ENCODE measurements around the gene NHSL2. TPM values are rescaled to one million over a fixed set of nuclear protein-coding genes. Genes with fewer than 3 reads are reported as not detected.

NHSL2 gene
- total RNA-seq, 2 experiments from 2014 or later: 0.21 to 0.50 TPM

GRCh38 chrX:72120837-72121236, 210.2 kb downstream of the NHSL2 start:
- Mint-ChIP-seq H3K36me3 (ENCODE audit: low read depth) (no peaks in the 10 kb centered on the region), H3K4me1 (peaks cover 18% of the 10 kb centered on the region), H3K4me3 (no peak overlapping the region), H3K27ac (no peak overlapping the region), H3K9me3 (ENCODE audit: low read depth) (no peaks in the 10 kb centered on the region), H3K27me3 (peaks cover 3% of the 10 kb centered on the region)
- ChIA-PET POLR2A (no interaction called here), CTCF (interaction anchor here (0.6 to 1.3 kb wide), 4 partner anchors 15 to 103 kb away, joined by 3 to 4 read pairs (median 4); no protein-coding TSS in a partner anchor)
- DNase-seq (no peak), ATAC-seq (no peak)
- intact Hi-C loops (cut with DNase I, micrococcal nuclease): loop anchor here in 1 of 2 experiments (2.0 kb wide), 1 partner anchor 20 kb away; no protein-coding TSS in a partner anchor

GRCh38 chrX:72121383-72121782, 210.7 kb downstream of the NHSL2 start:
- Mint-ChIP-seq H3K4me1 (peaks cover 19% of the 10 kb centered on the region), H3K9me3 (ENCODE audit: low read depth) (no peaks in the 10 kb centered on the region), H3K27ac (no peak overlapping the region), H3K4me3 (no peak overlapping the region), H3K36me3 (ENCODE audit: low read depth) (no peaks in the 10 kb centered on the region), H3K27me3 (peaks cover 3% of the 10 kb centered on the region)
- ChIA-PET CTCF (interaction anchor here (0.6 to 1.3 kb wide), 3 partner anchors 16 to 103 kb away, joined by 3 to 4 read pairs (median 4); no protein-coding TSS in a partner anchor), POLR2A (interaction anchor here (0.7 kb wide), 1 partner anchor 448 kb away, joined by 3 read pairs; no protein-coding TSS in a partner anchor)
- intact Hi-C loops (cut with DNase I, micrococcal nuclease): loop anchor here in 1 of 2 experiments (2.0 kb wide), 1 partner anchor 21 kb away; no protein-coding TSS in a partner anchor
- ATAC-seq: peak; percentile 86
- DNase-seq: peak; percentile 58

- Mint-ChIP-seq H3K27ac (no peak overlapping the region), H3K27me3 (peaks cover 6% of the 10 kb centered on the region), H3K4me3 (no peak overlapping the region), H3K36me3 (ENCODE audit: low read depth) (no peaks in the 10 kb centered on the region), H3K9me3 (ENCODE audit: low read depth) (no peaks in the 10 kb centered on the region), H3K4me1 (peaks cover 20% of the 10 kb centered on the region)
- DNase-seq (no peak), ATAC-seq (no peak)
- ChIA-PET POLR2A (no interaction called here), CTCF (no interaction called here)
- intact Hi-C loops (cut with DNase I, micrococcal nuclease): no loop called here
Measured at GRCh38 chrX:72122621-72123337, 212.1 kb downstream of the NHSL2 start.

- Mint-ChIP-seq H3K4me3 (no peak overlapping the region), H3K4me1 (peaks cover 20% of the 10 kb centered on the region), H3K36me3 (ENCODE audit: low read depth) (no peaks in the 10 kb centered on the region), H3K27ac (no peak overlapping the region), H3K9me3 (ENCODE audit: low read depth) (no peaks in the 10 kb centered on the region), H3K27me3 (peaks cover 6% of the 10 kb centered on the region)
- no peak for DNase-seq
- intact Hi-C loops (cut with DNase I, micrococcal nuclease): no loop called here
- CTCF ChIA-PET: interaction anchor here (0.6 to 7.4 kb wide), 2 partner anchors 20 to 103 kb away, joined by 3 to 74 read pairs; no protein-coding TSS in a partner anchor
- no peak for ATAC-seq
- POLR2A ChIA-PET: no interaction called here
Measured at GRCh38 chrX:72123471-72124185, 213.0 kb downstream of the NHSL2 start.

DNA sequence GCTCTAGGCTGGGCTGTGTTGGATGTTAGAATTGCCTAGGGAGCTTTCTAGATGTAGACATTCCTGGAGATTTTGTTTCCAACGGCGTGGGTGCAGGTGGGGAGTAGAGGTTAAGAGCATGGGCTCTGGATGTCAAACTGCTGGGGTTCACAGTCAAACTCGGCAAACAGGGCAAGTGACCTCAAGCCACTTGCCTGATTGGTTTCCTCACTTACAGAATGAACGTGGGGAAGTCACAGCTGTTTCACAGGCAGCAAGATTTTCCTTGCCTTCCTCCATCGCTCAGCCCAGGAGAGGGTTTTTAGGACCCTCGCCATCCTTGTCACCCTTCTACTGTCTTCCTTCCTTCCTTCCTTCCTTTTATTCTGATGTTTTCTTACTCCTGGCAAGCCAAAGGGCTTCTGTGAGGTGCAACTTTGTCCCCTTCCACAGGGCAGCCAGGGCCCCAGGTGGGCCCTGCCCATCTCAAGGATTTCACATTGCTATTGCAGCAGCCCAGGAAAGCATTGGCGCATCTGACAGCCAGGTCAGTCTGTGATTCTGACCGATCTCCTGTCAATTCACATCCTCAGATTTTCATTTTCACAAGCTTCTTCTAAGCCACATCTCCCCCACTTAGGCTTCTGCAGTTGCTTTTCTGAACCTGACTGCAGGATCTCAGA, 214.0 kb downstream of the NHSL2 start:
- intact Hi-C loops (cut with DNase I, micrococcal nuclease): no loop called here
- H3K4me1 Mint-ChIP-seq: peaks cover 20% of the 10 kb centered on the region
- peaks cover 8% of the 10 kb centered on the region for H3K27me3 Mint-ChIP-seq

GRCh38 chrX:72125331-72126047, 214.8 kb downstream of the NHSL2 start:
- Mint-ChIP-seq H3K36me3 (ENCODE audit: low read depth) (no peaks in the 10 kb centered on the region), H3K27me3 (peaks cover 16% of the 10 kb centered on the region), H3K9me3 (ENCODE audit: low read depth) (no peaks in the 10 kb centered on the region), H3K27ac (no peak overlapping the region), H3K4me1 (peaks cover 20% of the 10 kb centered on the region), H3K4me3 (no peak overlapping the region)
- DNase-seq (no peak), ATAC-seq (no peak)
- intact Hi-C loops (cut with DNase I, micrococcal nuclease): loop anchor here (1.0 kb wide), 3 partner anchors 76 to 126 kb away; no protein-coding TSS in a partner anchor
- ChIA-PET CTCF (interaction anchor here (0.6 to 7.4 kb wide), 6 partner anchors 29 to 1923 kb away, joined by 3 to 74 read pairs (median 4); no protein-coding TSS in a partner anchor), POLR2A (no interaction called here)

More for the DNA sequence above, 214.0 kb downstream of the NHSL2 start:
- Mint-ChIP-seq H3K27ac (no peak overlapping the region), H3K4me3 (no peak overlapping the region), H3K36me3 (ENCODE audit: low read depth) (no peaks in the 10 kb centered on the region), H3K9me3 (ENCODE audit: low read depth) (no peaks in the 10 kb centered on the region)
- no peak for ATAC-seq
- no peak for DNase-seq
- POLR2A ChIA-PET: no interaction called here
- CTCF ChIA-PET: interaction anchor here (0.6 to 7.4 kb wide), 3 partner anchors 104 to 1922 kb away, joined by 3 to 74 read pairs (median 4); no protein-coding TSS in a partner anchor

DNA sequence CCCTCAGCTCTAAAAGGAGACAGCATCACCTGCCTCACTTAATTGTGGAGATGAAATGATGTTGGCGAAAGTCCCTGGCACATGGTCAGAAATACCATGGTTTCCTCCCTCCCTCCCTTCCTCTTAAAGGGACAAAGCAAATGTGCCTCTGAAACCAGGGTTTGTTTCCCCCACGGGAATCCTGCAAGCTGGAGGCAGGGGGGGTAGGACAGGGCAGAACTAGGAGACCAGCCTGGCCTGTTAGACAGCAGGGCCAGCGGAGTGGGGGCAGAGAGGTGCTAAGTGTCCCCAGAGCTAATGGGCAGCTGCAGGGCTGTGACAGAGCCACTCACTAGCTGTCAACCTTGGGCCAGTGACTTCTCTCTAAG, 215.4 kb downstream of the NHSL2 start:
- CTCF ChIA-PET: interaction anchor here (0.6 to 7.4 kb wide), 8 partner anchors 31 to 215 kb away, joined by 3 to 74 read pairs (median 5); partner anchors contain the start of gene NHSL2
- H3K9me3 Mint-ChIP-seq (ENCODE audit: low read depth): no peaks in the 10 kb centered on the region
- POLR2A ChIA-PET: no interaction called here
- DNase-seq (no peak), ATAC-seq (no peak)
- H3K27me3 Mint-ChIP-seq: peaks cover 18% of the 10 kb centered on the region
- no peak overlapping the region for H3K27ac Mint-ChIP-seq
- H3K36me3 Mint-ChIP-seq (ENCODE audit: low read depth): no peaks in the 10 kb centered on the region
- no peak overlapping the region for H3K4me3 Mint-ChIP-seq
- peaks cover 18% of the 10 kb centered on the region for H3K4me1 Mint-ChIP-seq
- intact Hi-C loops (cut with DNase I, micrococcal nuclease): loop anchor here (1.0 kb wide), 3 partner anchors 77 to 127 kb away; no protein-coding TSS in a partner anchor

DNA sequence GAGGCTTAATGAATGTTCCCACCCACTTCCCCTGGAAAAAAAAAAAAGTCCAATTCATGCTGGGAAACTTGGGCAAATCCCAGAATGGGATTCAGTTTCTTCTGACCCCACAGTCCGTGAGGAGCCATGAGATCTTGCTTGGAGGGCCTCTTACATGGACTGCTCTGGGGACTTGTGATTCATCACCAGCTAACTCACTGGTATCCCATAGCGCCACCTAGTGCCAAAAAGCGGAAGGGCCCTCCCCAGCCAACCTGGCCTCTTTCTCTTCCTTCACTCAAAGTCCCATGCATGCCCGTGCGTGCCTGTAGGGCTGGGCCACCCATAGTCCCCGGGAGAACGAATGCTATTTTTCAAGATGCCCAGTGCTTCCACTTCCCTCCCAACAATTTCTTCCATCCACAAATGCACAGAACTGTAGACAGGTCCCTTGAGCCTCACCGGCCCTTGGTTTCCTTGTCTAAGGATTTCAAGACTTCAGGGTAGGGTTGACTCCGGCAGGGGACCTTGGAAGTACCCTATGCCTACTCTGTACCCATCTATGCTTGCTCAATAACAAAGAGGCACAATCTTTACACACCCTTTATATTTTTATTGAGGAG, 216.0 kb downstream of the NHSL2 start:
- POLR2A ChIA-PET: no interaction called here
- Mint-ChIP-seq H3K27ac (no peak overlapping the region), H3K27me3 (peaks cover 19% of the 10 kb centered on the region), H3K36me3 (ENCODE audit: low read depth) (no peaks in the 10 kb centered on the region), H3K4me1 (peaks cover 14% of the 10 kb centered on the region), H3K9me3 (ENCODE audit: low read depth) (no peaks in the 10 kb centered on the region), H3K4me3 (no peak overlapping the region)
- CTCF ChIA-PET: interaction anchor here (0.6 to 7.4 kb wide), 12 partner anchors 18 to 505 kb away, joined by 3 to 74 read pairs (median 5); partner anchors contain the start of gene NHSL2
- DNase-seq (peak; percentile 88), ATAC-seq (peak; percentile 91)
- intact Hi-C loops (cut with DNase I, micrococcal nuclease): loop anchor here (1.0 kb wide), 3 partner anchors 77 to 127 kb away; no protein-coding TSS in a partner anchor

- Mint-ChIP-seq H3K4me3 (no peak overlapping the region), H3K36me3 (ENCODE audit: low read depth) (no peaks in the 10 kb centered on the region), H3K9me3 (ENCODE audit: low read depth) (no peaks in the 10 kb centered on the region), H3K27me3 (peaks cover 21% of the 10 kb centered on the region), H3K27ac (no peak overlapping the region), H3K4me1 (peaks cover 17% of the 10 kb centered on the region)
- no peak for DNase-seq
- ChIA-PET CTCF (interaction anchor here (0.5 to 7.4 kb wide), 11 partner anchors 18 to 504 kb away, joined by 3 to 74 read pairs (median 4); partner anchors contain the start of gene NHSL2), POLR2A (no interaction called here)
- intact Hi-C loops (cut with DNase I, micrococcal nuclease): no loop called here
- no peak for ATAC-seq
Measured at GRCh38 chrX:72127332-72127731, 216.7 kb downstream of the NHSL2 start.

GRCh38 chrX:72128183-72128834, 217.7 kb downstream of the NHSL2 start:
- no peak for DNase-seq
- intact Hi-C loops (cut with DNase I, micrococcal nuclease): no loop called here
- POLR2A ChIA-PET: no interaction called here
- Mint-ChIP-seq H3K36me3 (ENCODE audit: low read depth) (no peaks in the 10 kb centered on the region), H3K9me3 (ENCODE audit: low read depth) (no peaks in the 10 kb centered on the region), H3K4me3 (no peak overlapping the region), H3K27ac (no peak overlapping the region), H3K4me1 (peaks cover 8% of the 10 kb centered on the region), H3K27me3 (peaks cover 24% of the 10 kb centered on the region)
- CTCF ChIA-PET: interaction anchor here (0.6 to 7.4 kb wide), 5 partner anchors 26 to 217 kb away, joined by 3 to 74 read pairs (median 4); partner anchors contain the start of gene NHSL2
- no peak for ATAC-seq
